GM10847 (cell line): ENCODE measurements around the gene LRRK1.

Experiments
- POLR2A ChIP-seq: IDR thresholded peaks from 2 replicates; pipeline ENCODE4 v1.6.1; 2011; ENCODE audit not compliant: insufficient read length; ENCODE audit errors: extremely low read depth

The LRRK1 gene

GRCh38 chr15:101088788-101089578 lies 169.8 kb downstream of the LRRK1 start:
- no peak for TF ChIP-seq POLR2A

GRCh38 chr15:101089579-101090427 lies 170.6 kb downstream of the LRRK1 start:
- no peak for TF ChIP-seq POLR2A

- no peak for TF ChIP-seq POLR2A
Measured at GRCh38 chr15:101090428-101090790, 171.3 kb downstream of the LRRK1 start.

- no peak for TF ChIP-seq POLR2A
Measured at GRCh38 chr15:101091080-101092017, 172.2 kb downstream of the LRRK1 start.

GRCh38 chr15:101092156-101092866 lies 173.2 kb downstream of the LRRK1 start:
- TF ChIP-seq POLR2A = no peak

- no peak for TF ChIP-seq POLR2A
Measured at GRCh38 chr15:101092867-101093202, 173.7 kb downstream of the LRRK1 start.

GRCh38 chr15:101093958-101094357 lies 174.8 kb downstream of the LRRK1 start:
- no peak for TF ChIP-seq POLR2A

GRCh38 chr15:101097111-101097510 lies 178.0 kb downstream of the LRRK1 start:
- no peak for TF ChIP-seq POLR2A

- no peak for TF ChIP-seq POLR2A
Measured at GRCh38 chr15:101099183-101099582, 180.0 kb downstream of the LRRK1 start.

GRCh38 chr15:101100118-101100517 lies 181.0 kb downstream of the LRRK1 start:
- TF ChIP-seq POLR2A = no peak

GRCh38 chr15:101100593-101101442 lies 181.7 kb downstream of the LRRK1 start:
- no peak for TF ChIP-seq POLR2A

- TF ChIP-seq POLR2A = no peak
Measured at GRCh38 chr15:101101676-101102075, 182.5 kb downstream of the LRRK1 start.

- TF ChIP-seq POLR2A = no peak
Measured at GRCh38 chr15:101102746-101103145, 183.6 kb downstream of the LRRK1 start.

- TF ChIP-seq POLR2A = no peak
Measured at GRCh38 chr15:101103598-101103997, 184.4 kb downstream of the LRRK1 start.
